NT2/D1 (cell line): Measurements from ENCODE around the gene HESX1.

Experiments
- SUZ12 ChIP-seq: IDR thresholded peaks from 2 replicates; pipeline ENCODE4 v1.6.1; 2011; ENCODE audit not compliant: insufficient read length, insufficient read depth; ENCODE audit errors: extremely low read depth
- YY1 ChIP-seq: IDR thresholded peaks from 2 replicates; pipeline ENCODE4 v1.6.1; 2011; ENCODE audit not compliant: insufficient read length, insufficient read depth
- ZNF274 ChIP-seq: IDR thresholded peaks from 2 replicates; pipeline ENCODE4 v1.6.1; 2011; ENCODE audit warnings: mild to moderate bottlenecking, low read depth, low read length

GRCh38 chr3:57184526-57184925 is 15.3 kb downstream of the HESX1 start:
- TF ChIP-seq ZNF274 (no peak), SUZ12 (no peak), YY1 (no peak)
